NB4 (cell line): ENCODE measurements around the gene IFNG-AS1.

Experiments
- CTCF ChIP-seq: IDR thresholded peaks from one replicate; pipeline ENCODE4 v1.5.1; 2012; ENCODE audit warnings: low read depth, low read length
- POLR2A ChIP-seq: IDR thresholded peaks from 2 replicates; pipeline ENCODE4 v1.6.1; 2011; ENCODE audit warnings: mild to moderate bottlenecking; ENCODE audit not compliant: insufficient read length; ENCODE audit errors: extremely low read depth

GRCh38 chr12:68040450-68041075, 51.3 kb downstream of the IFNG-AS1 start:
- TF ChIP-seq POLR2A: no peak
- peak; percentile 91 for TF ChIP-seq CTCF
